Keratinocyte (primary cell): ENCODE data around the gene RFFL. TPM values are rescaled to one million over a fixed set of nuclear protein-coding genes. Genes with fewer than 3 reads are reported as not detected.

Experiments
- DNase-seq: peaks from one replicate; pipeline ENCODE4 v3.0.0-alpha.2; 2011; ENCODE audit warnings: low read depth, missing footprints, low spot score
- FAIRE-seq: peaks from 2 replicates; lab custom pipeline; 2011; peaks lifted over from hg19 to GRCh38; lab: Jason Lieb, UNC
- H2AFZ ChIP-seq: 2 replicates; pipeline ENCODE4 v1.6.0; 2012; ENCODE audit warnings: low read length, control low read depth, inconsistent platforms; ENCODE audit not compliant: control insufficient read depth
- H3K27ac ChIP-seq: 2 replicates; pipeline ENCODE4 v1.5.1; 2011; ENCODE audit warnings: low read length; ENCODE audit not compliant: control insufficient read depth, insufficient read depth
- H3K27me3 ChIP-seq: 3 replicates; pipeline ENCODE4 v1.6.0; 2011; ENCODE audit warnings: low read length; ENCODE audit not compliant: control insufficient read depth, insufficient read depth; ENCODE audit errors: extremely low read depth
- H3K36me3 ChIP-seq, 2 experiments: 2 replicates in 1 of 2; 3 replicates in 1 of 2; pipeline ENCODE4 v1.5.1; 2011; ENCODE audit warnings: low read length in 2 of 2, mild to moderate bottlenecking in 1 of 2; ENCODE audit not compliant: control insufficient read depth in 2 of 2, insufficient read depth in 2 of 2; ENCODE audit errors: extremely low read depth in 1 of 2
- H3K4me1 ChIP-seq: 3 replicates; pipeline ENCODE4 v1.5.1; 2011; ENCODE audit warnings: low read length; ENCODE audit not compliant: control insufficient read depth, insufficient read depth; ENCODE audit errors: extremely low read depth
- H3K4me2 ChIP-seq: 3 replicates; pipeline ENCODE4 v1.6.0; 2011; ENCODE audit warnings: low read depth, low read length; ENCODE audit not compliant: control insufficient read depth, insufficient read depth; ENCODE audit errors: extremely low read depth
- H3K4me3 ChIP-seq, 3 experiments: fragments of 200-600 bp in 1 of 3; sonication (generic) in 1 of 3; 2 replicates in 2 of 3; 3 replicates in 1 of 3; pipeline ENCODE4 v1.5.1; 2011 to 2016; ENCODE audit warnings: low read length in 3 of 3, mild to moderate bottlenecking in 3 of 3, control low read depth in 2 of 3, inconsistent platforms in 1 of 3, low read depth in 1 of 3, mixed read lengths in 1 of 3, mixed run types in 1 of 3, moderate library complexity in 1 of 3; ENCODE audit not compliant: control insufficient read depth in 2 of 3, insufficient read depth in 2 of 3; ENCODE audit errors: extremely low read depth in 1 of 3
- H3K79me2 ChIP-seq: 2 replicates; pipeline ENCODE4 v1.6.0; 2012; ENCODE audit warnings: low read length; ENCODE audit not compliant: control insufficient read depth, insufficient read depth
- H3K9ac ChIP-seq: 3 replicates; pipeline ENCODE4 v1.6.0; 2011; ENCODE audit warnings: low read length; ENCODE audit not compliant: control insufficient read depth, insufficient read depth; ENCODE audit errors: extremely low read depth
- H3K9me1 ChIP-seq: 3 replicates; pipeline ENCODE4 v1.6.0; 2011; ENCODE audit warnings: low read length; ENCODE audit not compliant: control insufficient read depth, insufficient read depth; ENCODE audit errors: extremely low read depth
- H3K9me3 ChIP-seq: 2 replicates; pipeline ENCODE4 v1.5.1; 2012; ENCODE audit warnings: low read depth, low read length; ENCODE audit not compliant: control insufficient read depth
- H4K20me1 ChIP-seq: 3 replicates; pipeline ENCODE4 v1.6.0; 2011; ENCODE audit warnings: low read length; ENCODE audit not compliant: control insufficient read depth, insufficient read depth; ENCODE audit errors: extremely low read depth
- EZH2 ChIP-seq: IDR thresholded peaks from one replicate; pipeline ENCODE4 v1.6.1; 2012; ENCODE audit warnings: inconsistent platforms, mild to moderate bottlenecking, low read length, moderate library complexity
- dilution Hi-C: fragments of 300-500 bp; cut with MboI; formaldehyde crosslinking; loops from one replicate; pipeline ENCODE4 v1.7.0; 2020; ENCODE audit warnings: low sequenced_read_pairs; ENCODE audit not compliant: extremely low pct_ligation_motif_present
- polyA plus RNA-seq, 5 experiments: library from polyadenylated mRNA; depleted of rRNA in 3 of 5; stranded (reverse) in 3 of 5; stranded (forward) in 1 of 5; unstranded in 1 of 5; fragments of >200 nt; gene quantifications; 1 replicate in 1 of 5; 2 replicates in 3 of 5; 3 replicates in 1 of 5; pipeline versions ENCODE4 v1.2.1 to v1.2.3, GENCODE V29; 2011 to 2012; ENCODE audit warnings: missing spikeins in 2 of 5, low read depth in 1 of 5, low replicate concordance in 1 of 5
- TF ChIP-seq, protein P1 (sequence below), 3 experiments: IDR thresholded peaks in 1 of 3; conservative IDR thresholded peaks in 1 of 3; optimal IDR thresholded peaks in 1 of 3; 2 replicates in 2 of 3; 3 replicates in 1 of 3; pipeline versions ENCODE3 to v1.5.1; 2011; ENCODE audit warnings: low read length in 3 of 3, mild to moderate bottlenecking in 3 of 3, moderate library complexity in 2 of 3, control low read depth in 1 of 3, inconsistent platforms in 1 of 3; ENCODE audit not compliant: insufficient read depth in 2 of 3; ENCODE audit errors: extremely low read depth in 1 of 3

Gene RFFL
- polyA plus RNA-seq, 1 donor (not counting 4 experiments of a cell fraction or from before 2014, with no cell fraction given): 13.5 TPM

DNA sequence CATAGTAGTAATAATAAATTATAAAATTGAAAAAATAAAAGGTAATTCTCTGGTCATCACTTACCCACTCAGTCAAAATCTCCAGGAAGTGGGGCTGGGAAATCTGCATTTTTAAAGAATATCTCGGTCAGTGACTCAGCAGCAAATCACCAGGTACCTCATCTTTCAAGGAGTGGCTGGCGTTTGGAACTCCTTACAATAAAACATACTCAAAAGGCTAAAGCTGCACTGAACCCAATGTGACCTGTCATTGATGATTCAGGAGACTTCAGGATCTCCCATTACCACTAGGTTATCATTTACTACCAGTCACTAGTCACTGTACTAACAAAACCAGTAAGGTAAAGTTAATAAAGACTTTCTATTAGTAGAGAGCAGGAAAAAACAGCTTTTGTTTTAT is 21.5 kb upstream of the RFFL start:
- no peak for TF ChIP-seq EZH2
- TF ChIP-seq, protein P1, sequence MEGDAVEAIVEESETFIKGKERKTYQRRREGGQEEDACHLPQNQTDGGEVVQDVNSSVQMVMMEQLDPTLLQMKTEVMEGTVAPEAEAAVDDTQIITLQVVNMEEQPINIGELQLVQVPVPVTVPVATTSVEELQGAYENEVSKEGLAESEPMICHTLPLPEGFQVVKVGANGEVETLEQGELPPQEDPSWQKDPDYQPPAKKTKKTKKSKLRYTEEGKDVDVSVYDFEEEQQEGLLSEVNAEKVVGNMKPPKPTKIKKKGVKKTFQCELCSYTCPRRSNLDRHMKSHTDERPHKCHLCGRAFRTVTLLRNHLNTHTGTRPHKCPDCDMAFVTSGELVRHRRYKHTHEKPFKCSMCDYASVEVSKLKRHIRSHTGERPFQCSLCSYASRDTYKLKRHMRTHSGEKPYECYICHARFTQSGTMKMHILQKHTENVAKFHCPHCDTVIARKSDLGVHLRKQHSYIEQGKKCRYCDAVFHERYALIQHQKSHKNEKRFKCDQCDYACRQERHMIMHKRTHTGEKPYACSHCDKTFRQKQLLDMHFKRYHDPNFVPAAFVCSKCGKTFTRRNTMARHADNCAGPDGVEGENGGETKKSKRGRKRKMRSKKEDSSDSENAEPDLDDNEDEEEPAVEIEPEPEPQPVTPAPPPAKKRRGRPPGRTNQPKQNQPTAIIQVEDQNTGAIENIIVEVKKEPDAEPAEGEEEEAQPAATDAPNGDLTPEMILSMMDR (optimal IDR thresholded peaks at IDR 0.05 in 1 of 3, IDR thresholded peaks at IDR 0.05 in 1 of 3, conservative IDR thresholded peaks at IDR 0.05 in 1 of 3; ENCODE audit: extremely low read depth in 1 of 3, insufficient read depth in 2 of 3, low read length in 3 of 3): no peak
- no peaks in the 10 kb centered on the region for H4K20me1 ChIP-seq
- peak overlapping the region in 1 of 3 experiments; percentile 25 for H3K4me3 ChIP-seq
- peak overlapping the region; percentile 29 for H3K4me2 ChIP-seq
- H3K9me3 ChIP-seq: no peaks in the 10 kb centered on the region
- H3K27ac ChIP-seq: peak overlapping the region; percentile 54
- dilution Hi-C loops: no loop called here
- no peaks in the 10 kb centered on the region for H3K9me1 ChIP-seq
- FAIRE-seq (peak; percentile 76), DNase-seq (peak; percentile 65)
- H3K36me3 ChIP-seq: no peaks in the 10 kb centered on the region
- no peak overlapping the region for H2AFZ ChIP-seq
- no peak overlapping the region for H3K9ac ChIP-seq
- H3K79me2 ChIP-seq: peaks cover 44% of the 10 kb centered on the region
- no peaks in the 10 kb centered on the region for H3K27me3 ChIP-seq
- peaks cover 68% of the 10 kb centered on the region for H3K4me1 ChIP-seq

DNA sequence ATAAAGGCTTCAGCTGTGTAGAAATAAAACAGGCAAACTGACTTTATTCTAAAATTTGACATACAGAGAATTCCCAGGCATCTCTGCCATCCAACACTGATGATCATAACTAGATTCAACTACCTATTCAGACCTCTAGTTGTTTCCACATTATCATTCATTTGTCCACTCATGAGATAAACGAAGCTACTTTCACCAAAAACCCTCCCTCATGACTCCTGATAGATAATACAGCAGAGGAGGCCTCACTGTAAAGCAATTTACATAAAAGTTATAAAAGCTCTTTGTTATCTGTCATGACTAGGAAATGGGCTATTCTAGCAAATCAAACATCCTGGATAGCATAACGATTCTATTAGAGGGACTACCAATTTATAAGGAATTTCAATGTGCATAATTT is 19.6 kb upstream of the RFFL start:
- Histone ChIP-seq H3K4me1 (peaks cover 69% of the 10 kb centered on the region), H3K4me2 (peak overlapping the region; percentile 42), H3K27ac (peak overlapping the region; percentile 58), H2AFZ (no peak overlapping the region), H3K9me1 (no peaks in the 10 kb centered on the region), H3K79me2 (peaks cover 53% of the 10 kb centered on the region), H3K27me3 (no peaks in the 10 kb centered on the region), H4K20me1 (no peaks in the 10 kb centered on the region), H3K9me3 (no peaks in the 10 kb centered on the region), H3K4me3 (no peak overlapping the region), H3K9ac (peak overlapping the region; percentile 4), H3K36me3 (no peaks in the 10 kb centered on the region)
- dilution Hi-C loops: no loop called here
- FAIRE-seq (no peak), DNase-seq (no peak)
- TF ChIP-seq, protein P1 (optimal IDR thresholded peaks at IDR 0.05 in 1 of 3, IDR thresholded peaks at IDR 0.05 in 1 of 3, conservative IDR thresholded peaks at IDR 0.05 in 1 of 3; ENCODE audit: extremely low read depth in 1 of 3, insufficient read depth in 2 of 3, low read length in 3 of 3): no peak
- TF ChIP-seq EZH2: no peak
